Esophagus (tissue), 2 donors: ENCODE measurements around the gene ENOX1. TPM values are rescaled to one million over a fixed set of nuclear protein-coding genes. Genes with fewer than 3 reads are reported as not detected.

Experiments
- H3K27ac ChIP-seq, 2 donors: one replicate each; pipeline ENCODE4 v1.5.1; 2013; ENCODE audit warnings: low read depth in 2 of 2, mild to moderate bottlenecking in 2 of 2, inconsistent platforms in 1 of 2, low read length in 1 of 2, moderate library complexity in 1 of 2
- H3K27me3 ChIP-seq, 2 donors: one replicate each; pipeline ENCODE4 v1.6.1; 2013; ENCODE audit warnings: low read length in 2 of 2, control low read depth in 1 of 2, mild to moderate bottlenecking in 1 of 2; ENCODE audit not compliant: insufficient read depth in 2 of 2, control insufficient read depth in 1 of 2
- H3K36me3 ChIP-seq, 2 donors: one replicate each; pipeline ENCODE4 v1.6.1; 2013; ENCODE audit warnings: low read length in 1 of 2; ENCODE audit not compliant: control insufficient read depth in 2 of 2, insufficient read depth in 2 of 2
- H3K4me1 ChIP-seq, 2 donors: one replicate each; pipeline ENCODE4 v1.6.1; 2013; ENCODE audit warnings: low read length in 1 of 2; ENCODE audit not compliant: control insufficient read depth in 2 of 2, insufficient read depth in 2 of 2
- H3K4me3 ChIP-seq, 2 donors: one replicate each; pipeline ENCODE4 v1.5.1; 2013; ENCODE audit warnings: low read length in 2 of 2, mild to moderate bottlenecking in 2 of 2, low read depth in 1 of 2, moderate library complexity in 1 of 2
- H3K9me3 ChIP-seq, 2 donors: one replicate each; pipeline ENCODE4 v1.6.1; 2013; ENCODE audit warnings: mild to moderate bottlenecking in 2 of 2, low read depth in 1 of 2, low read length in 1 of 2, moderate library complexity in 1 of 2; ENCODE audit not compliant: control insufficient read depth in 2 of 2, insufficient read depth in 1 of 2
- WGBS, 2 donors: extraction: QIAGEN DNeasy Blood & Tissue Kit; methylation state at CpG; one replicate each; pipeline ENCODE4 v1.1.7; 2013; 5-methylcytosine and 5-hydroxymethylcytosine counted together
- polyA plus RNA-seq, 2 donors: library from polyadenylated mRNA; stranded (reverse); fragments of 200-250 nt; gene quantifications; one replicate each; pipeline ENCODE4 v1.2.3, GENCODE V29; 2013
- donor health status: healthy with polysubstance abuse.
- donor health status: Bipolar disorder and iron deficiency.

ENOX1 gene
- polyA plus RNA-seq, 2 donors = 0.10 to 0.29 TPM

- Histone ChIP-seq H3K4me1 (no peaks in the 10 kb centered on the region), H3K27ac (no peak overlapping the region)
Observed at GRCh38 chr13:43546816-43547215, 240.0 kb downstream of the ENOX1 start.

GRCh38 chr13:43546251-43546650 lies 240.5 kb downstream of the ENOX1 start:
- H3K4me1 ChIP-seq = no peaks in the 10 kb centered on the region
- no peak overlapping the region for H3K27ac ChIP-seq
- no peaks in the 10 kb centered on the region for H3K9me3 ChIP-seq
- WGBS, 2 donors = 50 to 59% methylated on average over 3 of the region's 3 CpGs
- H3K36me3 ChIP-seq = no peaks in the 10 kb centered on the region
- H3K27me3 ChIP-seq = no peaks in the 10 kb centered on the region
- H3K4me3 ChIP-seq = no peak overlapping the region

More at GRCh38 chr13:43546816-43547215, 240.0 kb downstream of the ENOX1 start:
- Histone ChIP-seq H3K27me3 (no peaks in the 10 kb centered on the region), H3K36me3 (no peaks in the 10 kb centered on the region), H3K9me3 (no peaks in the 10 kb centered on the region), H3K4me3 (no peak overlapping the region)
- WGBS, 2 donors = 69% methylated on average over 3 of the region's 3 CpGs

- WGBS, 2 donors = 80 to 81% methylated on average over 4 of the region's 4 CpGs
- no peak overlapping the region for H3K27ac ChIP-seq
- no peaks in the 10 kb centered on the region for H3K36me3 ChIP-seq
- H3K9me3 ChIP-seq = no peaks in the 10 kb centered on the region
- H3K27me3 ChIP-seq = no peaks in the 10 kb centered on the region
- no peak overlapping the region for H3K4me3 ChIP-seq
- no peaks in the 10 kb centered on the region for H3K4me1 ChIP-seq
Observed at GRCh38 chr13:43545317-43545874, 241.4 kb downstream of the ENOX1 start.

- Histone ChIP-seq H3K27ac (no peak overlapping the region), H3K9me3 (no peaks in the 10 kb centered on the region), H3K4me3 (no peak overlapping the region), H3K36me3 (no peaks in the 10 kb centered on the region), H3K4me1 (no peaks in the 10 kb centered on the region), H3K27me3 (no peaks in the 10 kb centered on the region)
- 78 to 84% methylated on average over 5 of the region's 5 CpGs for WGBS, 2 donors
Observed at GRCh38 chr13:43544631-43545030, 242.1 kb downstream of the ENOX1 start.

- Histone ChIP-seq H3K4me3 (no peak overlapping the region), H3K27me3 (no peaks in the 10 kb centered on the region), H3K27ac (no peak overlapping the region), H3K36me3 (no peaks in the 10 kb centered on the region), H3K9me3 (no peaks in the 10 kb centered on the region), H3K4me1 (no peaks in the 10 kb centered on the region)
- 79 to 80% methylated on average over 2 of the region's 2 CpGs for WGBS, 2 donors
Observed at GRCh38 chr13:43544011-43544410, 242.8 kb downstream of the ENOX1 start.

GRCh38 chr13:43543331-43543730 lies 243.4 kb downstream of the ENOX1 start:
- no peaks in the 10 kb centered on the region for H3K27me3 ChIP-seq
- H3K36me3 ChIP-seq = no peaks in the 10 kb centered on the region
- 87% methylated on average over 2 of the region's 2 CpGs for WGBS, 2 donors
- H3K27ac ChIP-seq = no peak overlapping the region
- H3K9me3 ChIP-seq = no peaks in the 10 kb centered on the region
- no peaks in the 10 kb centered on the region for H3K4me1 ChIP-seq
- H3K4me3 ChIP-seq = no peak overlapping the region

GRCh38 chr13:43537124-43537523 lies 249.6 kb downstream of the ENOX1 start:
- no peak overlapping the region for H3K4me3 ChIP-seq
- no peak overlapping the region for H3K27ac ChIP-seq
- WGBS, 2 donors = 65 to 78% methylated on average over 2 of the region's 2 CpGs
- no peaks in the 10 kb centered on the region for H3K9me3 ChIP-seq
- H3K27me3 ChIP-seq = no peaks in the 10 kb centered on the region
- H3K36me3 ChIP-seq = no peaks in the 10 kb centered on the region
- no peaks in the 10 kb centered on the region for H3K4me1 ChIP-seq

- Histone ChIP-seq H3K27me3 (no peaks in the 10 kb centered on the region), H3K36me3 (no peaks in the 10 kb centered on the region), H3K27ac (no peak overlapping the region), H3K4me1 (no peaks in the 10 kb centered on the region), H3K9me3 (no peaks in the 10 kb centered on the region), H3K4me3 (no peak overlapping the region)
Observed at GRCh38 chr13:43529796-43530195, 257.0 kb downstream of the ENOX1 start.

GRCh38 chr13:43528992-43529391 lies 257.8 kb downstream of the ENOX1 start:
- Histone ChIP-seq H3K4me3 (no peak overlapping the region), H3K9me3 (no peaks in the 10 kb centered on the region), H3K27ac (no peak overlapping the region), H3K4me1 (no peaks in the 10 kb centered on the region), H3K36me3 (no peaks in the 10 kb centered on the region), H3K27me3 (no peaks in the 10 kb centered on the region)
- 90 to 93% methylated on average over 6 of the region's 6 CpGs for WGBS, 2 donors

GRCh38 chr13:43522788-43523187 lies 264.0 kb downstream of the ENOX1 start:
- Histone ChIP-seq H3K4me1 (no peaks in the 10 kb centered on the region), H3K27ac (no peak overlapping the region), H3K4me3 (no peak overlapping the region), H3K36me3 (no peaks in the 10 kb centered on the region), H3K9me3 (no peaks in the 10 kb centered on the region), H3K27me3 (no peaks in the 10 kb centered on the region)
